ENCODE results near the gene LRP1-AS. TPM values are rescaled to one million over a fixed set of nuclear protein-coding genes. Genes with fewer than 3 reads are reported as not detected.

Gene LRP1-AS
- total RNA-seq, 1 experiment from 2014 or later: not detected

DNA sequence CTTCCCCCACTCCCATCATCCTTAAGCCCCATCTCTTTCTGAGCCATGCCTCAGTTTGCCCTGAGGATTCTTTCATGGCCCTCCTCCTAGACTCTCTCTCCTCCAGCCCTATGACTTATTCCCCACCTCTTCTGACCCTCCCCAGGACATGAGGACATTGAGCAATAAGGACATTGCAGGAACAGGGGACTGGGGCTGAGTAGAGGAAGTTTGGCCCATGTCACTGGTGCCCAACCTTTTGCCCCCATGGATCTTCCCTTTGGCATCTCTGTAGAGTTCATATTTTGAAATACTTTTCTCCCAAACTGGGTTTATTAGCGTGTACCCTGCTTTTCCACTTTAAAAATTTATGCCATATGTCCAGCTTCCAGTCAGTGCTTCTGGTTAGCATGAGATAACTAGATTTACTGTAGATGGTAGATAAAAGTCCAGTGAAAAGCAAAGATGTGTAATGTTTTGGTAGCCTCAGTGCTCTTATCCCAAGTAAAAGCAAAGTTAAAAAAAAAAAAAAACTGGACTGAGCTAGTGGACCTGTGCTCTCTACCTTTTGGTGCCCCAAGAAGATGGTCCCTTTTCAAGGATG, 6.1 kb upstream of the LRP1-AS start:
- no peak overlapping the region for H3K4me2 ChIP-seq (ENCODE audit: low read length)
- RAD21 ChIA-PET (ENCODE audit: low non-redundant PET in 1 of 2, low total read pairs in 2 of 2, uncharacterized antibody in 2 of 2, unreplicated experiment in 2 of 2): no interaction called here
- no peaks in the 10 kb centered on the region for H3K9me2 ChIP-seq (ENCODE audit: insufficient read depth)
- intact Hi-C loops (cut with micrococcal nuclease): no loop called here
- no peaks in the 10 kb centered on the region for H3K27me3 ChIP-seq (ENCODE audit: insufficient read depth, low read length)
- H3K27ac ChIP-seq (ENCODE audit: low read depth, low read length): no peak overlapping the region
- no TSS peak for BruUV-seq (replicated peaks)
- no peaks in the 10 kb centered on the region for H4K20me1 ChIP-seq (ENCODE audit: insufficient read depth)
- H3K79me2 ChIP-seq (ENCODE audit: insufficient read depth, low read length): no peaks in the 10 kb centered on the region
- POLR2A ChIA-PET: no interaction called here
- H3K4me1 ChIP-seq (ENCODE audit: control insufficient read depth in 1 of 2, insufficient read depth in 2 of 2, low read length in 2 of 2): no peaks in the 10 kb centered on the region
- no peak for TF ChIP-seq YY1 (IDR thresholded peaks at IDR 0.05; ENCODE audit: extremely low read depth, insufficient replicate concordance, low read depth, low read length)
- TF ChIP-seq TCF7L2 (IDR thresholded peaks at IDR 0.05; ENCODE audit: borderline replicate concordance, extremely low read depth, insufficient read depth, insufficient read length): no peak
- no peak for TF ChIP-seq POLR2A (IDR thresholded peaks at IDR 0.05; ENCODE audit: borderline replicate concordance, extremely low read depth, insufficient read depth, insufficient read length)
- TF ChIP-seq ELF1 (IDR thresholded peaks at IDR 0.05; ENCODE audit: borderline replicate concordance, low read depth): no peak
- no peak for TF ChIP-seq EZH2 (IDR thresholded peaks at IDR 0.05)
- 0 out of 2 replicates have a peak, but pooled peaks have one; percentile 11 for TF ChIP-seq ZFX (IDR thresholded peaks at IDR 0.05)
- H3K4me3 ChIP-seq (replicated peaks in 1 of 2; ENCODE audit: low read depth in 1 of 2, low read length in 2 of 2): no peak overlapping the region
- CTCF ChIA-PET: no interaction called here
- H2AFZ ChIP-seq (ENCODE audit: low read depth, low read length, poor library complexity, severe bottlenecking): no peak overlapping the region
- peaks cover 0 to 2% of the 10 kb centered on the region in 2 experiments; a peak in 1 of 4 replicates for H3K36me3 ChIP-seq (ENCODE audit: control insufficient read depth in 1 of 2, insufficient read depth in 2 of 2, low read length in 2 of 2)
- no peaks in the 10 kb centered on the region for H3K9me3 ChIP-seq (ENCODE audit: control insufficient read depth in 1 of 2, insufficient read depth in 1 of 2, low read depth in 1 of 2, low read length in 2 of 2)
- ATAC-seq: no peak
- no peak for DNase-seq (ENCODE audit: low read depth, low spot score)
- no peak overlapping the region for H3K9ac ChIP-seq (ENCODE audit: low read length)

DNA sequence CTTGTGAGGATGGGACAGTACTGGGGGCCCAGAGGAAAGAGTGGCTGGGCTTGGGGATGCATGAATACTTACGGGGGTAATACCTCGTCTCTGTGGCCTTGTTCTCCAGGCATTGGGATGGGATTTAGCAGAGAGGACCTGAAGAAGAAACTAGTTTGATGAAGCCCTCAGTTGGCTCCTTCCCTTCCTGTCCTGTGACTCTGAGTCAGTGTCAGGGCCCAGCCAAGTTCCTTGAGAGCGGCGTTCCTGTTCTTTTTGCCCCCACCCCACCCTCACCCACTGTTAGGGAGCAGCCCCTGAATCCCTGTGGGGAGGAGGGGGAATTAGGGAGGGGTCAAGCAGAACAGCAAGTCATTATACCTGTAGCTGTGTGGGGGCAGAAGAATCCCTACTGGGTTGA, 5.2 kb upstream of the LRP1-AS start:
- RAD21 ChIA-PET (ENCODE audit: low non-redundant PET in 1 of 2, low total read pairs in 2 of 2, uncharacterized antibody in 2 of 2, unreplicated experiment in 2 of 2): no interaction called here
- CTCF ChIA-PET: no interaction called here
- Histone ChIP-seq H3K27me3 (ENCODE audit: insufficient read depth, low read length) (no peaks in the 10 kb centered on the region), H3K4me3 (replicated peaks in 1 of 2; ENCODE audit: low read depth in 1 of 2, low read length in 2 of 2) (no peak overlapping the region), H3K9me3 (ENCODE audit: control insufficient read depth in 1 of 2, insufficient read depth in 1 of 2, low read depth in 1 of 2, low read length in 2 of 2) (no peaks in the 10 kb centered on the region), H3K27ac (ENCODE audit: low read depth, low read length) (no peak overlapping the region), H3K9ac (ENCODE audit: low read length) (no peak overlapping the region), H3K79me2 (ENCODE audit: insufficient read depth, low read length) (no peaks in the 10 kb centered on the region), H4K20me1 (ENCODE audit: insufficient read depth) (no peaks in the 10 kb centered on the region), H3K9me2 (ENCODE audit: insufficient read depth) (no peaks in the 10 kb centered on the region), H3K4me2 (ENCODE audit: low read length) (no peak overlapping the region), H3K36me3 (ENCODE audit: control insufficient read depth in 1 of 2, insufficient read depth in 2 of 2, low read length in 2 of 2) (peaks cover 0 to 2% of the 10 kb centered on the region in 2 experiments; a peak in 1 of 4 replicates), H2AFZ (ENCODE audit: low read depth, low read length, poor library complexity, severe bottlenecking) (no peak overlapping the region), H3K4me1 (ENCODE audit: control insufficient read depth in 1 of 2, insufficient read depth in 2 of 2, low read length in 2 of 2) (no peaks in the 10 kb centered on the region)
- POLR2A ChIA-PET: no interaction called here
- TF ChIP-seq, protein P1, sequence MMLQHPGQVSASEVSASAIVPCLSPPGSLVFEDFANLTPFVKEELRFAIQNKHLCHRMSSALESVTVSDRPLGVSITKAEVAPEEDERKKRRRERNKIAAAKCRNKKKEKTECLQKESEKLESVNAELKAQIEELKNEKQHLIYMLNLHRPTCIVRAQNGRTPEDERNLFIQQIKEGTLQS (IDR thresholded peaks at IDR 0.05): no peak
- TF ChIP-seq YY1 (IDR thresholded peaks at IDR 0.05; ENCODE audit: extremely low read depth, insufficient replicate concordance, low read depth, low read length) (no peak), FOSL1 (IDR thresholded peaks at IDR 0.05; ENCODE audit: low read depth) (no peak), TCF7L2 (IDR thresholded peaks at IDR 0.05; ENCODE audit: borderline replicate concordance, extremely low read depth, insufficient read depth, insufficient read length) (no peak), POLR2AphosphoS5 (IDR thresholded peaks at IDR 0.05; ENCODE audit: low read depth, low read length) (no peak), ELF1 (IDR thresholded peaks at IDR 0.05; ENCODE audit: borderline replicate concordance, low read depth) (no peak), CBX3 (IDR thresholded peaks at IDR 0.05; ENCODE audit: low read depth) (no peak), POLR2A (IDR thresholded peaks at IDR 0.05; ENCODE audit: borderline replicate concordance, extremely low read depth, insufficient read depth, insufficient read length) (no peak), JUND (IDR thresholded peaks at IDR 0.05) (no peak), EZH2 (IDR thresholded peaks at IDR 0.05) (no peak)
- TF ChIP-seq, protein P2, sequence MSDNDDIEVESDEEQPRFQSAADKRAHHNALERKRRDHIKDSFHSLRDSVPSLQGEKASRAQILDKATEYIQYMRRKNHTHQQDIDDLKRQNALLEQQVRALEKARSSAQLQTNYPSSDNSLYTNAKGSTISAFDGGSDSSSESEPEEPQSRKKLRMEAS (IDR thresholded peaks at IDR 0.05): no peak
- TF ChIP-seq, protein P3, sequence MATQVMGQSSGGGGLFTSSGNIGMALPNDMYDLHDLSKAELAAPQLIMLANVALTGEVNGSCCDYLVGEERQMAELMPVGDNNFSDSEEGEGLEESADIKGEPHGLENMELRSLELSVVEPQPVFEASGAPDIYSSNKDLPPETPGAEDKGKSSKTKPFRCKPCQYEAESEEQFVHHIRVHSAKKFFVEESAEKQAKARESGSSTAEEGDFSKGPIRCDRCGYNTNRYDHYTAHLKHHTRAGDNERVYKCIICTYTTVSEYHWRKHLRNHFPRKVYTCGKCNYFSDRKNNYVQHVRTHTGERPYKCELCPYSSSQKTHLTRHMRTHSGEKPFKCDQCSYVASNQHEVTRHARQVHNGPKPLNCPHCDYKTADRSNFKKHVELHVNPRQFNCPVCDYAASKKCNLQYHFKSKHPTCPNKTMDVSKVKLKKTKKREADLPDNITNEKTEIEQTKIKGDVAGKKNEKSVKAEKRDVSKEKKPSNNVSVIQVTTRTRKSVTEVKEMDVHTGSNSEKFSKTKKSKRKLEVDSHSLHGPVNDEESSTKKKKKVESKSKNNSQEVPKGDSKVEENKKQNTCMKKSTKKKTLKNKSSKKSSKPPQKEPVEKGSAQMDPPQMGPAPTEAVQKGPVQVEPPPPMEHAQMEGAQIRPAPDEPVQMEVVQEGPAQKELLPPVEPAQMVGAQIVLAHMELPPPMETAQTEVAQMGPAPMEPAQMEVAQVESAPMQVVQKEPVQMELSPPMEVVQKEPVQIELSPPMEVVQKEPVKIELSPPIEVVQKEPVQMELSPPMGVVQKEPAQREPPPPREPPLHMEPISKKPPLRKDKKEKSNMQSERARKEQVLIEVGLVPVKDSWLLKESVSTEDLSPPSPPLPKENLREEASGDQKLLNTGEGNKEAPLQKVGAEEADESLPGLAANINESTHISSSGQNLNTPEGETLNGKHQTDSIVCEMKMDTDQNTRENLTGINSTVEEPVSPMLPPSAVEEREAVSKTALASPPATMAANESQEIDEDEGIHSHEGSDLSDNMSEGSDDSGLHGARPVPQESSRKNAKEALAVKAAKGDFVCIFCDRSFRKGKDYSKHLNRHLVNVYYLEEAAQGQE (IDR thresholded peaks at IDR 0.05; ENCODE audit: low read depth): no peak
- TF ChIP-seq, protein P4, sequence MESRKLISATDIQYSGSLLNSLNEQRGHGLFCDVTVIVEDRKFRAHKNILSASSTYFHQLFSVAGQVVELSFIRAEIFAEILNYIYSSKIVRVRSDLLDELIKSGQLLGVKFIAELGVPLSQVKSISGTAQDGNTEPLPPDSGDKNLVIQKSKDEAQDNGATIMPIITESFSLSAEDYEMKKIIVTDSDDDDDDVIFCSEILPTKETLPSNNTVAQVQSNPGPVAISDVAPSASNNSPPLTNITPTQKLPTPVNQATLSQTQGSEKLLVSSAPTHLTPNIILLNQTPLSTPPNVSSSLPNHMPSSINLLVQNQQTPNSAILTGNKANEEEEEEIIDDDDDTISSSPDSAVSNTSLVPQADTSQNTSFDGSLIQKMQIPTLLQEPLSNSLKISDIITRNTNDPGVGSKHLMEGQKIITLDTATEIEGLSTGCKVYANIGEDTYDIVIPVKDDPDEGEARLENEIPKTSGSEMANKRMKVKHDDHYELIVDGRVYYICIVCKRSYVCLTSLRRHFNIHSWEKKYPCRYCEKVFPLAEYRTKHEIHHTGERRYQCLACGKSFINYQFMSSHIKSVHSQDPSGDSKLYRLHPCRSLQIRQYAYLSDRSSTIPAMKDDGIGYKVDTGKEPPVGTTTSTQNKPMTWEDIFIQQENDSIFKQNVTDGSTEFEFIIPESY (IDR thresholded peaks at IDR 0.05; ENCODE audit: extremely low read depth, insufficient replicate concordance, low read length): no peak
- DNase-seq (ENCODE audit: low read depth, low spot score): no peak
- BruUV-seq (replicated peaks): no TSS peak
- ATAC-seq: no peak
- intact Hi-C loops (cut with micrococcal nuclease): no loop called here

Data from HCT116 (cell line).